Renal pelvis (tissue), 4 donors: ENCODE data around the gene SAMD13. TPM values are rescaled to one million over a fixed set of nuclear protein-coding genes. Genes with fewer than 3 reads are reported as not detected.

ENCODE experiments used
- DNase-seq: peaks from one replicate; pipeline ENCODE4 v3.0.0-alpha.2; 2013
- polyA plus RNA-seq, 3 donors: library from polyadenylated mRNA; unstranded; fragments of 120-200 nt; gene quantifications; one replicate each; pipeline ENCODE4 v1.2.1, GENCODE V29; 2013; ENCODE audit not compliant: insufficient read length in 3 of 3

Gene SAMD13
- polyA plus RNA-seq, 3 donors, result 5.3 to 7.0 (median 5.3) TPM

DNA sequence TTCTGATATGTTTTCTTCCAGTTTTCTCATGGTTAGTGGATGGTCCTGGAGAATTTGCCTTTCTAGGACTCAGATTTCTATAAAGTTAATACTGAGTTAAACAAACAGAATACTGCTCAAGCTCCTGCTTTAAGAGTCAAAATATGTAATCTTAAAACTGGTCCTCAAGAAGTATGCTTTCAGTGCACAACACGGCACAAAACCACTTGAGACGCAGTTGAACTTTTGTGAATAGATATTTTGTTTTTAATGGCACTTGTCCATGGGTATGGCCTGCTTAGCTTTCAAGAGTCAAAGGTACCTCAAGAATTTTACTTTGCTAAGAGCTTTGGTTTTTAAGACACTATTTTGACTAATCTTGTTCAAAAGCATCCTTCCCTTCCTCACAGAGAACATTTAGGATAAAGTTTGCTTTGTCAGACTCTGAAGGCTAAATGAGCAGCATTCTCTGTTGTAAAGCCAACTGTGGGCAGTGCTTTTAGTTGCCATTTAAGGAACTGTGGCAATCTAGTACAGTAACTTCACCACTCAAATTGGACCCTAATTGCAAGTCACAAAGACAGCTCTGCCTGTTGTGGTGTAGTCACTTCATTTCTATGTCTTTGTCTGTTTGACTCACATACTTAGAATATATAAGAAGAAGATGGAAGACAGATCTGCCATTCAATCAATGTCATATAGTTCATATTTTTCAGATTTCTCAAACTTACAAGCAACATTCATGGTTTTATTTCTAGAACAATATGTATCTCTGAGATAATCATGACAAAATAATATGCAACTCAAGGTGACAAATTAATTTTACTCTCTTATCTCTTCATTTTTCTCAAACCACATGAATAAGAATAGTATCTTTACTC is 28.8 kb downstream of the SAMD13 start:
- DNase-seq, result no peak

GRCh38 chr1:84339503-84339902 is 38.0 kb downstream of the SAMD13 start:
- DNase-seq, result no peak

GRCh38 chr1:84344286-84344685 is 42.8 kb downstream of the SAMD13 start:
- no peak for DNase-seq

- DNase-seq, result no peak
Measured at GRCh38 chr1:84345220-84345619, 43.7 kb downstream of the SAMD13 start.

- no peak for DNase-seq
Measured at GRCh38 chr1:84347271-84347931, 45.9 kb downstream of the SAMD13 start.

GRCh38 chr1:84347932-84348555 is 46.5 kb downstream of the SAMD13 start:
- no peak for DNase-seq

DNA sequence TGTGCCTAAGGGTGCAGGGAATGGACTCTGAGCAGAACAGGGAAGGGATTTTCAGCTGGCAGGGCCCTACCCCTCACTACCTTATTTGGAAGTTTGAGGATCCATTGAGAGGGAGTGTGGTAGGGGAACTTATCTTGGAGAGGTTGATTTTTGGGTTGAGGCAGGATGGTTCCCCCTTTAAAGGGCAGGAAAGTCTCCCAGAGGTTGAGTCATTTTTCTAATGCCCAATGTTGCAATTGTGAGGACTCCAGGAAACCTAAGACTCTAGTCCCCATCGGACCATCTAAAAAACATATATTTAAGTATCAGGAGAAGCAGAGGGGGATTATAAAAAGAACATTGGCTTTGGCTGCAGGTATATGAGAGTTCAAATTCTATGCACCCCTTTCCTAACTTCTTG is 47.3 kb downstream of the SAMD13 start:
- no peak for DNase-seq

- DNase-seq, result no peak
Measured at GRCh38 chr1:84350104-84350503, 48.6 kb downstream of the SAMD13 start.

DNA sequence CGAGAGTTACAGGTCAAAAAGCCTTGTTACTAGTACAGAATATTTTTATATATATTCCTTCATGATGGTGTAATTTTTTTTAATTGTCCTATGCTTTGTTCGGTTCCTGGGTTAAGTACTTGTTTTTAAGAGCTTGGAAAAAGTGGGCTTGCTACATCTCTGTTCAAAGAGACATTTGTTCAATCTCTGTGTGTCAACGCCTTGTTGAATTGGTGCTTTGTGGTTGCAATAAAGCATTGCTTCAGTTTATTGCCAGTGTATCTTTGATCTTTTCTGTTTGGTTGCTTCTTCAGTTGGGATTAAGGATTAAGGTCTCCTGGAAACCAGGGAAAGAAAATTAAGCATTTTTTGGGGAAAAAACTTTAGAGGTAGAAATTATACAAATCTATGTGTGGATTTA is 49.0 kb downstream of the SAMD13 start:
- no peak for DNase-seq

DNA sequence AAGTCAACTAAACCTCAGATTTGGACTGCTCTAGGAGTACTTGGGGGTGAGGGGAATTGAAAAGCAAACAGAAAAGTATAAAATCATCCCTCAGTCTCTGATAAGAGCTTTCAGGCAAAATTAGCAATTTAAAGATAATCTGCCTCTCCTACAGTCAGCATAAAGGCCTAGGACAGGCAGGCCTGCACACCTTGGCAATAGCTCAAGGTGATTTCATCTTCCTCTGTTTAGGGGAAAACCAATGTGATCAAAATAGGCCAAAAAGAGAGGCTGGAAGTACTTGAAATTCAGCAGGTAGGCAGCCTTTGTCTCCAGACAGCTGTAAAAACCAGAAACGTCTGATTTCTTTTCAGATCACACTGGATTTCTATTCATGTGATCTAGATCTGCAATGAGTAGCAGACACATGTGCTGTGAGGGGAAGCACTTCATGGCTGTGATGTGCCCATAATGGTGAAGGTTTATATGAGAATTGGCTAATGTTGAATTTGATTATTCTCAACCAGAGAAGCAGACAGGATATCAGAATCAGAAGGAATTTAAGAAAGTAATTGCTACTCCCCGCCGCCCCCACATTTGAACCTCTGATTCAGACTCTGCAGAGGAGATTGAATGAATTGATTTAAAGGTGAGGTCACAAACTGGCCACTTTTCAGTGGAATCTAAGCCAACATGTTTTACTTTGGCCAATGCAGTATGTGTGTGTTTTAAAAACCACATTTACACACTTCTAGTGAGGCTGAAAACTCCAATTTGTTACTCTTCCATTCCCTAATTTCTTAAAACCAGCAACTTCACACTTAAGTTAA is 51.0 kb downstream of the SAMD13 start:
- no peak for DNase-seq

DNA sequence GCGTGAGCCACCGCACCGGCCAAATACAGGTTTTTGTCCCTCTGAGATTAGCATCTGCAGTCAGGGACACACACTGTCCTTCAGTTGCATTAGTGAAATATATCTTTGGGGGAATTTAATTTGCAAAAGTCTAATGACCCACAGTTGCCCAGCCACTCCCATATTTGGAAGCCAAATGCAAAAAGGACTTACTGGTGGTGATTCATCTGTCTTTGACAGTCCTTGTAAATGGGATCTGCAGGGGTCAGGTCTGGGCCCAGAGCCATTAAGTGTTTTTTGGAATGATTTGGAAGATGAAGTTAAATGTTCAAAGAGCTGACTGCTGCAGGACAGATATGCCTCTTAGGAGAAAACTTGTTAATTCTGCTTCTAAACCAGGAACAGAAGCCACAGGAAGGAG is 52.2 kb downstream of the SAMD13 start:
- DNase-seq, result no peak

DNA sequence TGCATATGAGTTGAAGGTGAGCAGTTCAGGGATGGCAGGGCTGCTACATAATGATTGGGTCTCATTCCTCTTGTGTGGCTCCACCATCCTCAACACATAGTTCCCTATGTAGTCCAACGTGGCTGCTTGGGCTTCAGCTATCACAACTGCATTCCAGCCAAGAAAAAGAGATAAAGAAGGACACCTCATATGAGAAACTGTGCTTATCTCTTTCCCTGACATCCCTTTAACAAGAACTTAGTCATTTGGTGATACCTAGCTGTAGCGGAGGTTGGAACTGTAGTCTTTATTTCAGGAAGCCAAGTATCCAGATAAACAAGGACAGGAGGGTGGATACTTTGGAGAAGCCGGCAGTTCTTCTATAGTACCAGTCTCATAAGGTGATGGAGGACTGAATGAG is 54.0 kb downstream of the SAMD13 start:
- no peak for DNase-seq

DNA sequence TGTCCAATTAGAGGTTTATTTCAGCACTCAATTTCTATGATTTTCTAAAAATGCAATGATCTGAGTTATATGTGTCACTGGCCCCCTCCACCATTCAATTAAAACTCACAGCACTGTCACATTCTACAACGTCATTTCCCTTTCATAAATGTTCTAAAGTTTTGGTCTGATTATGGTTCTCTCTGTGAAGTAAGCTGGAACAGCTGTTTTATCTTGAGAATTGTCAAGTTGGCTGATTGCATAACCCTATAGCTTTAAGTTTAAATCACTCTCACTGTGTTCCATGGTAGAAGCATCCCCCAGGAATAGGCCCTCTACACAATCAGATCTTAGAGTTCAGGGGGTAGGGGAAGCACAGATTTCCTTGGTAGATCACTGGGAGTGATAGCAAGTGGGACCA is 55.4 kb downstream of the SAMD13 start:
- DNase-seq, result no peak

DNA sequence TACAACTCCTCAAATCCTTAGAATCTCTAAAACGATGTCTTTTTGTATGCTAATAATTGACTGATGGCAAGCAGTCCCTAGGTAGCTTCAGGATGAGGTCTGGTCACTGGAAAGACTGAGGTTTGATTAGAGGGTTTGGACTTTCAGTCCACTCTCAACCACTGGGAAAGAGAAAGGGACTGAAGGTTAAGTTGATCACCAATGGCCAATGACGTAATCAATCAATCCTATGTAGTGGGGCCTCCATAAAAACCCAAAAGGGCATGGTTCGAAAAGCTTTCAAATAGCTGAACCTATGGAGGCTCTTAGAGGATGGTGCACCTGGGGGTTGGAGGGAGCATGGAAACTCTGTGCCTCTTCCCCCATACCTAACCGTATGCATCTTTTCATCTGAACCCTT is 57.2 kb downstream of the SAMD13 start:
- no peak for DNase-seq

DNA sequence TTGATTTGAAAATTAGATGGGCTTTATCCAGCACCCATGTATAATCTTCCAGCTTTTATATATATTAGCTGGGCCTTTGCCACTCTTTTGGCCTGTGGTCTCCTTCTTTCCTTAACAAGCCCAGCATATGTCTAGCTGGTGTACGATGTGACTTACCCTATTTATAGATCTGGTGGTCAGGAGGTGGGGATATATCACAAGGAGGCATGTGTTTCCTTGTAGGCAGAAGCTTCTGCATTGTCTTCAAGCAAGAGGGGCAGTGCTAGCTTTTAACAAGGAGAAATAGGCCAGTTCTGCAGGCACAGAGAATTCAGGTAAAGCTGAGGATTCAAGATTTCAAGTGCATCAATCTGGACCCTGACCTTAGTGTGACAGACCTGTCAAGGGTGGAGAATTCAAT is 58.8 kb downstream of the SAMD13 start:
- DNase-seq, result no peak

GRCh38 chr1:84361796-84362195 is 60.3 kb downstream of the SAMD13 start:
- no peak for DNase-seq

DNA sequence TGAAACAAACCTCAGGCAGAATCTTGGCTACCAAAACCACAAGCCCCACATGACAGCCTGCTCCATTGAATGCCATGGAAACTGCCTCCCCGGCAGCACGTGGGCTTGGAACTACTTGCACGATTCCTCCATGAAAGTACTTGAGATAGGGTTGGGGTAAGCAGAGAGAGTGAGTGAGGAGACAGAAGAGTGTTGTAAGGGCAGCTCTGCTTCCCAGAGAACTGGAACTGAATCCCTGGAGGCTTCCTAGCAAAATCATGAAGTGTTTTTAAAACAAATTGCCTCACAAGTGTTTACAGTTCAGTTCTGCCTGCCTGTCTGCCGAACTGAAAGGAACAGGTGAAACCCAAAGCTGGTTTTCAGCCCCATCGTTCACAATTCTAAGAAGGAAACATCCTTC is 61.5 kb downstream of the SAMD13 start:
- DNase-seq, result no peak

- no peak for DNase-seq
Measured at GRCh38 chr1:84363622-84364021, 62.1 kb downstream of the SAMD13 start.

DNA sequence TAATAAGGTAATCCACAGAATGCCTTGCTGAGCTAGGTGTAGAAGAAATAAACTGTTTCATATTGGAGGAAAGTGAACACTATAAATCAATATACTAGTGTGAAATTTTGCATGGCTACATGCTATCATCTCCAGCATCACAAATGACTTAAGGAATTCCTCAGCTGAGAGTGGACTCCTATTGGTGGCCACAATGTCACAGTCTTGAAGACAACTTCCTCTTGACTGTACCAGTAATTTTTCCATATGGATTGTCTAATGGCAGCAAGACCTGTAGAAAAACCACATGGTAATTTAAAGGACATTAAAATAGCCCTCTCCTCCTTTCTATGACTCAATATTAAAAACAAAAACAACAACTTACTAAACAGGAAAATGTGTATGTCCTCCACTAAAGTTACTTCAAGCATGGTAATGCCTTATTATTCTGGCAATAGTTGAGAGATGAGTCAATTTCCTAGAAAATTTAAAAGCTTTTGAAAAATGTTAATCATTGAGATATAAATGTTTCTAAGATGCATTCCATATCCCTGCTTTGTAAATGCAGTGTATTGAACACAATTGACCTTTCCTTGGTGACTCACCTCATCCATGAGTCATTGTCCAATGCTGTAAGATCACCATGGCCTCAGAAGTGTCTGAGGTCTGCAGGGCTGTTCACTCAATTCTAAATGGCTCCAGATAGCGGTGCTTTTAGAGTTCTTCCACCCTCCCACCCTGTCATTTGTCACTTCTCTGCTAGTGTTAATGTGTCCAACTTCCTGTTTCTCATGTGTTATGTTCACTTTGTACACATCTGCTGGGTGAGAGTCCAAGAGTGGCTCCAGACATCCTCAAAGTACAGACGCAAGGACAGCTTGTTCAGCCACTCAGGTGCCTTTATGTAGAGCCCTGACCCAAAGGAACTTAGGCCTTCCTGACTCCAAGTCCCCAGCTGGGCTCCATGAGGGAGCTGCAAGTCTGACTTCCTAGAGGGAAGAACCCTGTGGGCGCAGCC is 64.0 kb downstream of the SAMD13 start:
- DNase-seq, result no peak

DNA sequence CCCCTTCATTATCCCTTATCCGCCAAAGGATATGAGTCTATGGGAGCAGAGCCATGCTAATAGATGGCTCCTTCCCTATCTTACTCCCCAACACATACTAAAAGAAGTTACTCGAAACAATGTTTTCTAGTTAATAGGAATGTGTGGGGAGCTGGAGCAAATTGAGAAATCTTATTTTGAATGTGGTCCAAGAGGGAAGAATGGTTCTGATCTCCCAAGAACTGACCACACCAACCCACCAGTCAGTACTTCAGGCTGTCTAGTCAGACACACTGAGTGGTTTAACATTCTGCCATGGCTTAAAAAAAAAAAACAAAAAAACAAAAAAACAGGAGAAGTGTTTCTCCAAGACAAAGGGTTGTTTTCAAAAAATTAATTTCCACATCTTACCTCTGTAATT is 65.3 kb downstream of the SAMD13 start:
- no peak for DNase-seq

DNA sequence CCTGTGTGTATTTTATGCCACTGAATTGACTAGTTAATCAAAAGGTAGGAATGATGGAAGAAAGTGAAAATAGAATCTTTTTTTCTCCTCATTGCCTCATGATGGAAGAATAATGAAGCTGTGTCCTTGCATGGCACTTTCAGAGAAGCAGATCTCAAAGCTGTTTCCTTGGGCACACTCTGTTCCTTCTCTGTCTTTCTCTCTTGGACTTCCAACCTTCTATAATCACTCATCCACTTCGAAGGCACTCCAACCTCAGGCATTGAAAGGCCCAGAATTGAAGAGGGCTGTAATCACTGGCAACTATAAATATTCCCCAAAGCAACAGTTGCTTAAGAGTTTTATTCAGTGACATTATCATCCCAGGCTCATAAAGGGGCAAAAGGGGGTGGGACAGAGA is 65.7 kb downstream of the SAMD13 start:
- no peak for DNase-seq
